HepG2 (cell line): ENCODE measurements around the gene TBC1D22A. TPM values are rescaled to one million over a fixed set of nuclear protein-coding genes. Genes with fewer than 3 reads are reported as not detected.

Experiments used
- CHCHD3 ChIP-seq: sonication (generic); formaldehyde crosslinking; IDR thresholded peaks from 2 replicates; pipeline ENCODE4 v1.8.0; 2022; ENCODE audit warnings: mild to moderate bottlenecking, missing genetic modification reagents, moderate library complexity
- CREB3 ChIP-seq: sonication (generic); formaldehyde crosslinking; IDR thresholded peaks from 2 replicates; pipeline ENCODE4 v1.5.0; 2020; ENCODE audit warnings: missing genetic modification reagents
- GMEB2 ChIP-seq: IDR thresholded peaks from 2 replicates; pipeline ENCODE4 v1.6.1; 2016; ENCODE audit warnings: missing biosample characterization, missing genetic modification reagents, low read depth
- NR2F1 ChIP-seq, 2 experiments: fragments of 450-650 bp in 1 of 2; formaldehyde crosslinking in 1 of 2; IDR thresholded peaks; 2 replicates each; pipeline versions ENCODE4 v1.5.0 to v1.6.1; 2016 to 2020; ENCODE audit warnings: mild to moderate bottlenecking in 1 of 2, missing compliant biosample characterization in 1 of 2, missing genetic modification reagents in 1 of 2, moderate library complexity in 1 of 2
- NR3C1 ChIP-seq: sonication (generic); formaldehyde crosslinking; IDR thresholded peaks from 2 replicates; pipeline ENCODE4 v1.4.0; 2020; ENCODE audit warnings: missing genetic modification reagents
- PRDM4 ChIP-seq: sonication (generic); formaldehyde crosslinking; IDR thresholded peaks from 2 replicates; pipeline ENCODE4 v1.9.0; 2021; ENCODE audit warnings: missing genetic modification reagents, borderline replicate concordance
- SYNCRIP ChIP-seq: fragments of 200-400 bp; formaldehyde crosslinking; IDR thresholded peaks from 2 replicates; pipeline ENCODE4 v1.6.1; 2018; ENCODE audit warnings: mild to moderate bottlenecking, low read depth, low read length; ENCODE audit not compliant: insufficient read depth
- TSC22D2 ChIP-seq: sonication (generic); formaldehyde crosslinking; IDR thresholded peaks from 2 replicates; pipeline ENCODE4 v1.5.1; 2020; ENCODE audit warnings: missing genetic modification reagents, mild to moderate bottlenecking, borderline replicate concordance
- ZBTB38 ChIP-seq: sonication (generic); formaldehyde crosslinking; IDR thresholded peaks from 2 replicates; pipeline ENCODE4 v1.5.1; 2020; ENCODE audit warnings: mild to moderate bottlenecking, missing genetic modification reagents
- ZNF251 ChIP-seq: sonication (generic); formaldehyde crosslinking; IDR thresholded peaks from 2 replicates; pipeline ENCODE4 v1.9.0; 2021; ENCODE audit warnings: mild to moderate bottlenecking, missing genetic modification reagents
- ZNF577 ChIP-seq: sonication (generic); formaldehyde crosslinking; IDR thresholded peaks from 2 replicates; pipeline ENCODE4 v1.4.0; 2020; ENCODE audit warnings: mild to moderate bottlenecking, low read depth, missing genetic modification reagents, borderline replicate concordance
- polyA plus RNA-seq, 8 experiments: library from polyadenylated mRNA; depleted of rRNA in 3 of 8; stranded (reverse) in 7 of 8; unstranded in 1 of 8; fragments of >200 nt; fragmentation: Illumina TruSeq in 4 of 8; extraction: Trizol in 4 of 8; gene quantifications; 2 replicates each; pipeline versions ENCODE4 v1.2.1 to v1.2.3, GENCODE V29; 2011 to 2016; ENCODE audit warnings: low read depth in 4 of 8, missing spikeins in 1 of 8, mixed read lengths in 1 of 8; ENCODE audit not compliant: insufficient read depth in 1 of 8
- total RNA-seq, 5 experiments: library from RNA; depleted of rRNA; stranded (reverse); fragments of >200 nt; fragmentation: Illumina TruSeq; extraction: Trizol; gene quantifications; 2 replicates each; pipeline ENCODE4 v1.2.3, GENCODE V29; 2016; ENCODE audit warnings: low read depth in 1 of 5

TBC1D22A gene
- total and polyA plus RNA-seq, 2 of the 13 experiments (the other 11 are each of a cell fraction or from before 2014, with no cell fraction given): 17.3 to 18.0 TPM

- no peak for TF ChIP-seq GMEB2 (CRISPR knock-in tag)
- no peak for TF ChIP-seq ZBTB38 (CRISPR knock-in tag)
- no peak for TF ChIP-seq CREB3 (CRISPR knock-in tag)
- no peak for TF ChIP-seq NR3C1 (CRISPR knock-in tag)
- no peak for TF ChIP-seq NR2F1 (CRISPR knock-in tag; IDR thresholded peaks at IDR 0.05)
- TF ChIP-seq ZNF251: no peak
- TF ChIP-seq SYNCRIP: no peak
- no peak for TF ChIP-seq TSC22D2 (CRISPR knock-in tag)
- no peak for TF ChIP-seq PRDM4 (CRISPR knock-in tag)
- no peak for TF ChIP-seq CHCHD3 (CRISPR knock-in tag)
- TF ChIP-seq ZNF577 (CRISPR knock-in tag): no peak
Observed at GRCh38 chr22:46855681-46856080, 93.2 kb downstream of the TBC1D22A start (continued).
